NCI-H2196 (cell line): ENCODE data around the gene TEX22.

Experiments used
- DNase-seq: peaks from one replicate; lab custom pipeline; 2025; ENCODE audit not compliant: unreplicated experiment; lab: John Stamatoyannopoulos, UW

Gene TEX22

GRCh38 chr14:105384041-105384557 lies 14.2 kb upstream of the TEX22 start:
- DNase-seq: no peak

GRCh38 chr14:105384605-105385321 lies 13.6 kb upstream of the TEX22 start:
- no peak for DNase-seq

- no peak for DNase-seq
Observed at GRCh38 chr14:105385322-105385637, 13.1 kb upstream of the TEX22 start.

GRCh38 chr14:105385698-105386365 lies 12.5 kb upstream of the TEX22 start:
- no peak for DNase-seq

- no peak for DNase-seq
Observed at GRCh38 chr14:105386581-105387529, 11.5 kb upstream of the TEX22 start.

- no peak for DNase-seq
Observed at GRCh38 chr14:105387530-105387922, 10.8 kb upstream of the TEX22 start.

- no peak for DNase-seq
Observed at GRCh38 chr14:105388110-105388951, 10.0 kb upstream of the TEX22 start.

GRCh38 chr14:105388976-105389375 lies 9.4 kb upstream of the TEX22 start:
- no peak for DNase-seq

GRCh38 chr14:105389534-105389933 lies 8.8 kb upstream of the TEX22 start:
- DNase-seq: no peak

- DNase-seq: no peak
Observed at GRCh38 chr14:105389976-105390848, 8.1 kb upstream of the TEX22 start.

GRCh38 chr14:105390849-105391500 lies 7.4 kb upstream of the TEX22 start:
- DNase-seq: no peak

GRCh38 chr14:105391541-105391940 lies 6.8 kb upstream of the TEX22 start:
- no peak for DNase-seq

GRCh38 chr14:105392131-105393090 lies 5.9 kb upstream of the TEX22 start:
- no peak for DNase-seq

- no peak for DNase-seq
Observed at GRCh38 chr14:105393151-105393550, 5.2 kb upstream of the TEX22 start.

- no peak for DNase-seq
Observed at GRCh38 chr14:105394714-105395537, 3.4 kb upstream of the TEX22 start.

- no peak for DNase-seq
Observed at GRCh38 chr14:105395538-105395854, 2.8 kb upstream of the TEX22 start.

GRCh38 chr14:105397350-105397931 lies 897 bp upstream of the TEX22 start:
- DNase-seq: no peak
